Mesothelial cell of epicardium (in vitro differentiated cells): ENCODE measurements around the gene ASB18. TPM values are rescaled to one million over a fixed set of nuclear protein-coding genes. Genes with fewer than 3 reads are reported as not detected.

Experiments used
- DNase-seq, 2 experiments: peaks; one replicate each; pipeline ENCODE4 v3.0.0; 2021; ENCODE audit warnings: low spot score in 2 of 2; ENCODE audit not compliant: unreplicated experiment in 2 of 2
- H3K27ac Mint-ChIP-seq: 2 replicates; pipeline ENCODE4 v1.8.0; 2021; ENCODE audit warnings: mixed read lengths
- H3K27me3 Mint-ChIP-seq: 2 replicates; pipeline ENCODE4 v1.8.0; 2021; ENCODE audit warnings: low read depth, mixed read lengths
- H3K36me3 Mint-ChIP-seq: 2 replicates; pipeline ENCODE4 v1.8.0; 2021; ENCODE audit warnings: mixed read lengths
- H3K4me1 Mint-ChIP-seq: 2 replicates; pipeline ENCODE4 v1.8.0; 2021; ENCODE audit warnings: mixed read lengths
- H3K4me3 Mint-ChIP-seq: 2 replicates; pipeline ENCODE4 v1.8.0; 2021; ENCODE audit warnings: mild to moderate bottlenecking, moderate library complexity, mixed read lengths
- H3K9me3 Mint-ChIP-seq: 2 replicates; pipeline ENCODE4 v1.8.0; 2021; ENCODE audit warnings: mixed read lengths
- CTCF ChIP-seq: fragments of 200-600 bp; sonication (generic); IDR thresholded peaks from one replicate; pipeline ENCODE4 v1.5.0; 2021; ENCODE audit warnings: antibody characterized with exemption; ENCODE audit not compliant: unreplicated experiment
- total RNA-seq: library from RNA; stranded (reverse); gene quantifications from 3 replicates; pipeline ENCODE4 v1.2.1, GENCODE V29; 2021

ASB18 gene
- total RNA-seq, 1 donor from 2014 or later = not detected

- Mint-ChIP-seq H3K4me1 (peaks cover 36% of the 10 kb centered on the region), H3K36me3 (no peaks in the 10 kb centered on the region), H3K27me3 (peaks cover 88% of the 10 kb centered on the region), H3K4me3 (peak overlapping the region; percentile 1), H3K9me3 (no peaks in the 10 kb centered on the region), H3K27ac (no peak overlapping the region)
- no peak for TF ChIP-seq CTCF
- DNase-seq = no peak
These were observed 94.2 kb downstream of the ASB18 start for GRCh38 chr2:236169741-236170589.

DNA sequence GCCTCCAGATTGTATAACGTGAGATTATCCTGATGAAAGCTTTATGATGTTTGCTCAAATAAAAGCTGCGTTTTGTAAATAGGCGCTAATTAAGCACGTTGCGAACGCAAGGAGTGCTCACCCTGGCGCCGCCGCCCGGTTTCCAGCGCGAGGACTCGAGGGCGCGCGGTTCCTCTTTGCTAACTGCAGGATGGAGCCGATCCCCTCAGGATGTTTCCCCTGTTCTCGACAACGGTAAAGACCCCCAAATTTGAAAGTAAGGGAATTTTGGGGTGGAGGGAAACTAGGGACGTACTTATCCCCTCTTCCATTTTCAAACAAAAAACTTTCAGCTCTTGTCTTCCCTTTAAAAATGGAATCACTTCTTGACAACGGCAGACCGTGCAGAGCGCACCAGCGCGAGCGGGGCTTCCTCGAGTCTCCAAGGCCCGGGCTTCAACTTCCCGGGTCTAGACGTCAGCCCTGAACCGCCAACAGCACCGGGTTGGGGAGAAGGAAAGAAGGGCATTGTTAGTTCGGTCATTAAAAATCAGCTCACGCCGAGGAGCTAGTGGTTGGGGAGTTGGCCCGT, 95.0 kb downstream of the ASB18 start:
- no peak for DNase-seq
- Mint-ChIP-seq H3K27ac (no peak overlapping the region), H3K4me1 (peaks cover 39% of the 10 kb centered on the region), H3K9me3 (no peaks in the 10 kb centered on the region), H3K27me3 (peaks cover 86% of the 10 kb centered on the region), H3K36me3 (no peaks in the 10 kb centered on the region), H3K4me3 (peak overlapping the region; percentile 1)
- TF ChIP-seq CTCF = no peak

GRCh38 chr2:236168110-236169080, 95.8 kb downstream of the ASB18 start, which contains the start of gene GBX2:
Gene GBX2, minus strand, starts transcription at chr2:236168386. Its CDS starts 415 bp downstream, at chr2:236167971.
- Mint-ChIP-seq H3K4me1 (peaks cover 39% of the 10 kb centered on the region), H3K36me3 (no peaks in the 10 kb centered on the region), H3K27ac (no peak within 1 kb of the TSS), H3K4me3 (peak within 1 kb of the TSS; percentile 61), H3K9me3 (no peaks in the 10 kb centered on the region), H3K27me3 (peaks cover 84% of the 10 kb centered on the region)
- no peak for TF ChIP-seq CTCF
- peak in 1 of 2 experiments; percentile 73 for DNase-seq

GRCh38 chr2:236167297-236168109, 96.7 kb downstream of the ASB18 start:
- TF ChIP-seq CTCF = no peak
- peaks cover 85% of the 10 kb centered on the region for H3K27me3 Mint-ChIP-seq
- H3K36me3 Mint-ChIP-seq = no peaks in the 10 kb centered on the region
- no peak for DNase-seq
- peaks cover 39% of the 10 kb centered on the region for H3K4me1 Mint-ChIP-seq
- H3K4me3 Mint-ChIP-seq = peak overlapping the region; percentile 42
- no peaks in the 10 kb centered on the region for H3K9me3 Mint-ChIP-seq
- H3K27ac Mint-ChIP-seq = no peak overlapping the region
